RKO (cell line): Measurements from ENCODE around the gene NPIPB8.
"Not testable (repeated sequence)": the region's sequence is repeated elsewhere in the genome, so short reads cannot be mapped to it uniquely, and the experiment has no call there.

Experiments
- DNase-seq: peaks from one replicate; pipeline ENCODE4 v3.0.0-alpha.2; 2016; ENCODE audit warnings: low spot score

Gene NPIPB8

DNA sequence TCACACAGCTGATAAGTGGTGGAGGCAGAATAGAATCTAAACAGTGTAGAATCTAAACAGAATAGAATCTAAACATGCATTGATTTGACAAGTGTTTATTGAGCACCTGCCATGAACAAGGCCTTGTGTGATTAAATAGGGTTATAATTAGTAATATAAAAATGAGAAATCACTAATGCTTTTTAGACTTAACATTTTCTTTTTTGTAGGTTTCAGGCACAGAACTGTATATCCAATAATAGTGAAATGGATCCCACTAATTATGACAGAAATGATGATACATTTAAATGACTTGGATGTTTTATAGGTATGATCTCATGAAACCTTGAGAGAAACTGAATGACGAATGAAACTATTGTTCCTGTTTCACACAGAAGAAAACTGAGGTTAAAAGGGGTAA lies at the start of gene NPIPB8:
Gene NPIPB8 (plus strand): TSS at position 301 of the 400 bp plus-strand sequence. CDS start 296 bp downstream, outside the sequence.
- not testable (repeated sequence) for DNase-seq

DNA sequence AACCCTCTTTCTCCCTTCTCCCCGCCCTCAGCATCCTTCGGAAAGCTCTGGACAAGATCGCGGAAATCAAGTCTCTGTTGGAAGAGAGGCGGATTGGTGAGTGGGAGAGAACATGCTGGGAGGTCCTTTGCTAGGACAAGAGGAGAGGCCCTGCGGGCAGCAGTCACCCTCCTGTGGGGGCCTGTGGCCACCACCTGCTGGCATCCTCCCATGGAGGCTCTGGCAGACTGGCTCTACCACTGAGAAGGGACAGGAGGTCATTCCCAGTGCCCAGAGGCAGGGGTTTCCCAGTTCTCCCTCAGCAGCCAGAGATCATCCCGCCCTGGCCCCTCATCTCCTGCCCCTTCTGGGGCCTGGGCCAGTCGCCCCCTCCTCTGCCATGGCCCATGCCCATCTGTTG lies 48.8 kb upstream of the NPIPB8 start:
- DNase-seq = no peak

DNA sequence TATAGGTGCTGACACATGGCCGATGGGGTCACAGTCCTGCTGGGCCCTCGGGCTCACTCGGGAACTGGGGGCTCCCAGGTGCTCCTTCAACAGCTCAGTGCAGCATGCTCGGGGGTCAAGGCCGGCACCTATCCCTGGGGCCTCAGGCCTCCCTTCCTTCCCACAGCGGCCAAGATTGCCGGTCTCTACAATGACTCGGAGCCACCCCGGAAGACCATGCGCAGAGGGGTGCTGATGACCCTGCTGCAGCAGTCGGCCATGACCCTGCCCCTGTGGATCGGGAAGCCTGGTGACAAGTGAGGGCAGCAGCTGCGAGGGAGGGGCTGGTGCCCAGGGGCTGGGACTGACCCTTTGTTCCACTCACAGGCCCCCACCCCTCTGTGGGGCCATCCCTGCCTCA lies 47.9 kb upstream of the NPIPB8 start:
- DNase-seq = no peak

DNA sequence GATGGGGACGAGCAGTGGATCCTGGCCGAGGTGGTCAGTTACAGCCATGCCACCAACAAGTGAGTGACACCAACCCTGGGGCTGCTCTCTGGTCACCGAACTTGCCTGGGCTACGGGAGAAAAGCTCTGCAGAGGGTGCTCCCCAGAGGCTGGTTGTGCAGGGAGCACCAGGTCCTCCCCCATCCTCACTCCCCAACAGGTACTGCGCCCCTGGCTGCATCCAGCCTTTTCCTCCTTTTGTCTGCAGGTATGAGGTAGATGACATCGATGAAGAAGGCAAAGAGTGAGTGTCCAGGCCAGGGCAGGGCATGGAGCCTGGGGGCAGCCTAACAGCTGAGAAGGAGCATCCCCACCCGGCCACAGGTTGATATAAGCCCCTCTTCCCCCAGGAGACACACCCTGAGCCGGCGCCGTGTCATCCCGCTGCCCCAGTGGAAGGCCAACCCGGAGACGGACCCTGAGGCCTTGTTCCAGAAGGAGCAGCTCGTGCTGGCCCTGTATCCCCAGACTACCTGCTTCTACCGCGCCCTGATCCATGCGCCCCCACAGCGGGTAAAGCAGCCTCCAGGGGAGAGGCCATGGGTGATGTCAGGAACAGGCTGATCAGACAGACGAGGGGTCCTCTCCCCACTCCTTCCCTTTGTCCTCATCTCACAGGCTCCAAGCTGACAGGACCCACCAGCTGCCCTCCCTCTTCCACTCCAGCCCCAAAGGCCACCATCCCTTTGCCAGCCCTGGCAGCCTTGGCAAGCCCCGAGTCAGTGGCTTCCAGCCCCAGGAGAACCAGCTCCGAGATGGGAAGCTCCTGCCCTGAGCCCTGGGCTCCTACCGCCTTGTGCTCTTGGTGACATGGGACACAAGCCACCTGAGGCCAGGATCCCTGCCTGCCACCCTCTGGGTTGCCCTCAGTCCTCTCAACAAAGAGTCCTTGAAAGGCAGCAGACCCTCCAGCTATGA lies 47.2 kb upstream of the NPIPB8 start:
- no peak for DNase-seq

DNA sequence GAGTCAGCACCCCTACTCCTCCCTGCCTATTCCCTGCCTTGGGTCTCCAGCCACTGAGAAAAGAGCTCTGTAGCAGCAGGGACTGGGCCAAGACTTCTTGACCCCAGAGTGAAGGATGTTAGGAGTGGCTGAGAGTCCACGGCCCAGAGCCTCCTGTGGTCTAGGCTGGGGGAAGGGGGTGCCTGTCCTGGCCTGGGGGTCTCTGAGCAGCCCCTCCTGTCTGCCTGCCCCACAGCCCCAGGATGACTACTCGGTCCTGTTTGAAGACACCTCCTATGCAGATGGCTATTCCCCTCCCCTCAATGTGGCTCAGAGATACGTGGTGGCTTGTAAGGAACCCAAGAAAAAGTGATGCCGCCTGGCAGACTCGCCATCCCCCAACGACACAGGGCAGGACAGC lies 46.5 kb upstream of the NPIPB8 start:
- DNase-seq = no peak

DNA sequence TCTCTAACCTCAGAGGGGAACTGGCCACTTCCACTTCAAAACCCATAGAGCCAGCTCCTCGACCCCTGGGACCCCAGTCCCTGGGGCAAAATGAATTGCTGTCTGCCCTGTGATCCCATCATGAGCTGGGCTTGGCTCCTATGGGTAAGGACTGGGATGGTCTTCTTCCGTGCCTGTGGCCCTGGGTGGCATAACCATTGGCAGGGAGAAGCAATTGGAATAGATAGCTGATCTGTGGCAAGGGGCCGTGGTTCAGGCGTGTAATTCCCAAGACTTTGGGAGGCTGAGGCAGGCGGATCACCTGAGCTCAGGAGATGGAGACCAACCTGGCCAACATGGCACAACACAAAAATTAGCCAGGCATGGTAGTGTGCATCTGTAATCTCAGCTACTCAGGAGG lies 45.4 kb upstream of the NPIPB8 start:
- no peak for DNase-seq

DNA sequence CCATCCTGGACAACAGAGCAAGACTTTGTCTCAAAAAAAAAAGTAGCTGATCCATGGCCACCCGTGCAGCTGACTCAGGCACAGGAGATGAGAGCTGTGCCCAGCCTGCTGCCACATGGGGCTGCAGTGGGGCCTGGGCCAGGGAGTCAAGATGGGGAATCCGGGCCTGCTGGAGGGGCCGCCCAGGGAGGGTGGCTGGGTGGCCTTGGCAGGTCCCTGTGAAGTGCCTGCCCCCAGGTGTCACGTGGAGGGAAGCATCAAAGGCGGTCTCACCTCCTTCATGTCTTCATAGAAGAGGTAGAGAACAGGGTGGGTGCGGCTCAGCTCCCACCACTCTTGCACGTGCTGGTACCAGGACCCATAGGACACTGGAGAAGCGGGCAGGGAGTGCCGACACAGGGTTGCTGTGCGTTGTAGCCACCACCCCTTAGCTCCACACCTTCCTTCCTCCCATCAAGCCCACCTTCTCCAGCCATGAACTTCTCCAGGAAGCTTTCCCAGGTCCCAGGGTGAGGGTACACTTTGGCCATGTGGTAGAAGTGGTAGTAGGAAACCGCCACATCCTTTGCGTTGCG lies 44.8 kb upstream of the NPIPB8 start:
- DNase-seq = no peak

DNA sequence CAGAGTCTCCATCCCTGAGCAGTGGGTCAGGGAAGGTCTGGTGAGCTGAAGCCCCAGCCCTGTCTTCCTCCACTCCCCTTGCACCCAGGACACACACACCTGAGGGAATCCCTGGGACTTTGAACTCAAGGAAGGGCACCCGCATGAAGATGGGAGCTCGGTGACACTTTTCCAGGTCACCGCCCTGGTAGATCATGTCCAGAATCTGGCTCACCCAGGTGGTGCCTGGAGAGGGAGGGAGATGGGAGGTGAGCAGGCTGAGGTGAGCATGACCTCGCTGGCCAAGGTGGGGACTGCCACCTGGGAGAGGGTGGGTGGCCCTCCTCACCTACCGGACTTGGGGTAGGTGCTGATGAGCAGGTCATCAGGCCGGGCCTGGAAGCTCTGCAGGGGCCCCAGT lies 42.4 kb upstream of the NPIPB8 start:
- not testable (repeated sequence) for DNase-seq

DNA sequence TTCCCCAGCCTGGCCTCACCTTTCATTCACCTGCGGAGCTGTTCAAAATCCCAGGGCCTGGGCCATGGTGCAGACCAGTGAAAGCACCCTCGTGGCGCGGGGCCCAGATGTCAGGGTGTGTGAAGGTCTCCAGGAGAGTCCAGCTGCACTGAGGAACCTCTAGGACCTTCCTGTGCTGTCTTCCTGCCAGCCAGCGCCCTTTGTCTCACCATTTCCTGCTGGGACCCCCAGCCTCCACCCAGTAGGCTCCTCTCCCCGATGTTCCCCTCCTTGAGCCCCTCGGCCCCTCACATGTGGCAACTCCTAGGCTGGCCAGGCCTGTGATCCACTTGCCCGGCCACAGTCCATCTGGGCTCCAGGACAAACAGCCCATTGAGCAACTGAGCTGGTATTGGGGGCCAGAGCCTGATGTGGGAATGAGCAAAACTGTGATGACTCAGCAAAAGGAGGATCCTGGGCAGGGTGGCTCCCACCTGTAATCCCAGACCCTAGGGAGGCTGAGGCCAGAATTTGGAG lies 41.7 kb upstream of the NPIPB8 start:
- no peak for DNase-seq

DNA sequence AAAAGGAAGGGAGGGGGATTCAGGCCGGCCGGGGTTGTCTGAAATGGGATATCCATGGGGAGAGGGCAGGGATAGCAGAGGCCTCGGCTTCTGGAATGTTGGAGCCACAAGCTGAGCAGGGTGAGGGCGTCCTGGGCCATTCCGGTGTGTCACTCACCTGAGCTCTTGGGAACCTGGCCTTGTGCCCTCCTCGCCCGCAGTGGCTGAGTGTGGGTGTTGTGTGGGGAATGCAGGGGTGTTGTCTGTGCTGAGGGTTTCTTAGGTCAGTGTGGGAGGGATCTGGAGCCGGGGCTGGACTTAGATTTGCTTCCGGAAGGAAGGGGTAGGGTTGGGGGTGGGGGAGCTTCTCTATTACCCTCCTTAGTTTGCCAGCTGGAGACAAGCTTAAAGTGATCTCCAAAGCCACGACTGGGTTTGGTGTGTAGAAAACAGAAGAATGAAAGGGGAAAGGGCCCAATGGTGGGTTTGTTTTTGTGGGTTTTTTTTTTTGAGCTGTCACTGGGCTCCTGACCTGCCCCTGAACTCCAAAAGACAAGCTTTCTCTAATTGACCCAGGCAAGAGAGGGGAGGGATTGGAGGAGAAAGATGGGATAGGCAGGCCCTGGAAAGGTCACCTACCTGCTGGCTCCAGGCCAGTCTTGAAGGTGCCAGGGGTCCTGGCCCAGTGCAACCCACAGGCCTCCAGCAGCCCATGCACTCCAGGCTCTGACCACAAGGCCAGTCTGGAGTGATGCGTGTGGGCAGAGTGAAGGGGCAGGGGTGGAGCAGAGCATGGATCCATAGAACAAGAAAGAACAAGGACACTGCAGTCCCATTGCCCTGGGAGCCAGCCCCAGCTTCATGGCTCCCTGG lies 40.8 kb upstream of the NPIPB8 start, which contains the start of gene SULT1A2:
Gene SULT1A2 (minus strand): TSS at position 211 of the 852 bp plus-strand sequence. CDS start 1,120 bp downstream, outside the sequence.
- DNase-seq = no peak

DNA sequence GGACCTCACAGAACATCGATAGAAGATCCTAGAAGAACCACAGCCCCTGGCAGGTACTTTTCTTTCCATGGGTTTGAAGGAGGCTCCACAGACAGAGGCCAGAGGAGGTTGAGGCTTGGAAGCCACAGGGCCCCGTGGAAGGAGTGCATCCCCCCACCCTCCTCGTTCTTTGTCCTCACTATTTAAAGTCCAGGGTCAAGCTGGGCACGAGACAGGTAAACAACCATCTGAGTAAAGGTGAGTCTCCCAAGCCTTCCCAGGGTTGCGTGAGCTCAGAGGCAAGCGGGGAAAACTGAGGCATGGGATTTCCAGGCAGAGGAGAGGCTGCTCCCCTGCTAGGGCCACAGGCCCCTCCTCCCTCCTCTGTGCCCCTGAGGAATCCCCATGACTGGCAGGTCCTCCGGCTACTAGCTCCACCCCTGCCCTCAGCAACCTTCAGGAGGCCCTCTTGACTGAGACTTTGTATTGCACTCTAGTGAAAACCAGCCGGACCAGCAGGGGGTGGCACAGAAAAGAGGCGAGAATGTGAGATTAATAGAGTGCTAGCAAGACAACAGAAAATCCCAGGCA lies 40.1 kb upstream of the NPIPB8 start:
- no peak for DNase-seq

DNA sequence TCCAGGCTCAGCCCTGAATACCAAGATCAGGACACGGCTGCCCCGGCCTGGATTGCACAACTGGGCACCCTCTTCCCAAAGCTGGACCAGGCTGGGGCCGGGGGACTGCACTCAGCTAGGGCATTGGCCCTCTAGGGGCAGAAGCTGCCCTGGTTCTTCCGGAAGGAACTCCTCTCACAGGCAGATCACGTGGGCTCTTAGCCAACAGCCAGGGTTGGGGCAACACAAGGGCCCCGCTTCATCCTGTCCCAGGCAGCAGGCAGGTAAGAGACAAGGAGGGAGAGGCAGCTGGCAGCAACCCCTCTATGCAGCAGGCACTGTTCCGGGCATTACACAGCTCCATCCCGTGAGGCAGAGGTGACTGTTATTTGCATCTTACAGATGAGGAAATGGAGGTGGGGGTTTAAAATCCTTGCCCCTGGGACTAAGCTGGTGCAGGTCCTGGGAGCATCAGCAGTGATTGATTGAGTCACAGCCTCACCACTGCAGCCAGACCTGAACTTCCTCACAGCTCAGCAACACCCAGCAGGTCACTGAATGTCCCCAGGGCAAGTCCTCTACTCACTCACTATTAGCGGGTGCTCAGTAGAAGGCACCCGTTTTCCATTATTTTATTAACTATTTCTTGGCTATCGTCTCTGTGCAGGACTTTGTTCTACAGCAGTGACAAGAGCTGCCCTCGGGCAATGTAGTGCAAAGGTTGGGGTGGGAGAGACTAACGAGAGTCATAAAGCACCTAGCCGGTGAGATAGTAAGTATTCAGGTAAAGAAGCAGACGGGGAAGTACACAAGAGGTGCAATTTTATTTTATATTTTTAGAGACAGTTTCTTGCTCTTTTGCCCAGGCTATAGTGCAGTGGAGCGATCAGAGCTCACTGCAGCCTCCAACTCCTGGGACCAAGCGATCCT lies 38.2 kb upstream of the NPIPB8 start:
- not testable (repeated sequence) for DNase-seq

DNA sequence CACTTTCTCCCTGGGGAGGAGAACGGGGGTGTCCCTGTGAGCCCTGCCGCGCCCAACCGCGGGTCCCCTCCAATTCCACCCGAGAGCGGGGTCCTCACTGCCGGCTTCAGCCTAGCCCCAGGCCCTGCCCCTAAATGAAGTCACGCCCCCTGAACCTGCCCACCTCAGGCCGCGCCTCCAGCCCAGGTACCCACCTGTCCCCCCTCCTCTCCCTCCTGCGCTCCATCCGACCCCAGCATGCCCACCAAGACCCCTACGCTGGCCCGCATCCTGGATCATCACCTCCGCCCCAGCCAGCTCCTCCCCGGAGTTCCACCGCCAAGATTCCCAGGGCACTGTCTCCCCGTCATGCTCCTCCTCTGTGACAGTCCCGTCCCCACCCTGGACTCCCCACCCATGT lies 36.9 kb upstream of the NPIPB8 start:
- DNase-seq = not testable (repeated sequence)

DNA sequence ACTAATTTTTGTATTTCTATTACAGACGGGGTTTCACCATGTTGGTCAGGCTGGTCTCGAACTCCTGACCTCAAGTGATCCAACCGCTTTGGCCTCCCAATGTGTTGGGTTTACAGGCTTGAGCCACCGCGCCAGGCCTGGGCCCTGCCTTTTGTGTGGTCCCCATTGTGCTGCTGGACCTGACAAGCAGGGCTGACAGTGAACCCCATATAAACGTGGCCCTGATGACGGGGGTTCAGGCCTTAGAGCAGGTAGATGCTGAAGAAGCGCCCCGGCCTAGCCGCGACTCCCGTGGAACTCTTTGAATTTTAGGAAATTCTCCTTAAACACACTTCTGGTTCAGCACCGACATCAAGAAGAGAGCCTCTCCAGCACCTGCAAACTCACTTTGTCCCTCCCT lies 36.3 kb upstream of the NPIPB8 start:
- not testable (repeated sequence) for DNase-seq

DNA sequence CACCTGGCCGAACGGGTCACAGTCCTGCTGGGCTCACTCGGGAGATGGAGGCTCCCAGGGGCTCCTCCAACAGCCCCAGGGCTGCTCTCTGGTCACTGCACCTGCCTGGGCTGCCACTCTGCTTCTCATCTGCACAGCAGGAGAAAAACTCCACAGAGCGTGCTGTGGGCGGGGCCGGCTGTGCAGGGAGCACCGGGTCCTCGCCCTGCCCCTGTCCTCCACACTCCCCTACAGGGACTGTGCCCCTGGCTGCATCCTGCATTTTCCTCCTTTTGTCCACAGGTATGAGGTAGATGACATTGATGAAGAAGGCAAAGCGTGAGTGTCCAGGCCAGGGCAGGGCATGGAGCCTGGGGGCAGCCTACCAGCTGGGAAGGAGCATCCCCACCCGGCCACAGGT lies 35.8 kb upstream of the NPIPB8 start:
- DNase-seq = not testable (repeated sequence)

DNA sequence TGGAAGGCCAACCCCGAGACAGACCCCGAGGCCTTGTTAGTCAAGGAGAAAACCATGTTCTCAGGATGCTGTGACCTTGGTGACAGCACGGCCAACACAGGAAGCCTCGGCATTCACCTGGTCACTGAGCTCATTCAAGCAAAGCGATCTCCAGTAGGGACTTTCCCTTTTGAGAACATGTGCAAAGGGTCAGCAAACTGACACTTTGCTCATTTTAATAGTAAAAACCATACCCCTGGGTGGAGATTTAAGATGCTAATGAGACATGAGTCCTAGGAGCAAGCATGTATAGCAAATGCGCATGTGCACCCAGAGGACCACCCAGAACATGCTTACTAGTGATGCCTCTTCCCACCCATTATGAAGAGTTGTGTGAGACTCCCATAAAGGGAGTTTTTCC lies 35.3 kb upstream of the NPIPB8 start:
- no peak for DNase-seq

DNA sequence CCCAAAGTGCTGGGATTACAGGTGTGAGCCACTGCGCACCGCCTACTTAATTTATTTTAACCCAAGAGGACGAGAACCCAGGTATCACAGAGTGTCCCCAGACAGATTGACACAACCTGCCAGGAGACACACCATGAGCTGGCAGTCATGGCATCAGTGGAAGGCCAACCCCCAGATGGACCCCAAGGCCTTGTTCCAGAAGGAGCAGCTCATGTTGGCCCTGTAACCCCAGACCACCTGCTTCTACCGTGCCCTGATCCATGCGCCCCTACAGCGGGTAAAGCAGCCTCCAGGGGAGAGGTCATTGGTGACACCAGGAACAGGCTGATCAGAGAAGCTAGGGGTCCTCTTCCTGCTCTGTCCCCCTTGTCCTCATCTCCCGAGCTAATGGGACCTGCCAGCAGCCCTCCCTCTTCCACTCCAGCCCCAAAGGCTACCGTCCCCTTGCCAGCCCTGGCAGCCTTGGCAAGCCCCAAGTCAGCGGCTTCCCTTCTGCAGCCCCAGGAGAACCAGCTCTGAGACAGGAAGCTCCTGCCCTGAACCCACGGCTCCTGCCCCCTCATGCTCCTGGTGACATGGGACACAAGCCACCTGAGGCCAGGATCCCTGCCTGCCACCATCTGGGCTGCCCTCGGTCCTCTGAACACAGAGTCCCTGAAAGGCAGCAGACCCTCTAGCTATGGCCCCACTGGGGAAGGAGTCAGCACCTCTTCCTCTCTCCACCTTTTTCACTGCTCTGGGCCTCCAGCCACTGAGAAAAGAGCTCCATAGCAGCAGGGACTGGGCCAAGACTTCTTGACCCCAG lies 34.3 kb upstream of the NPIPB8 start:
- no peak for DNase-seq

DNA sequence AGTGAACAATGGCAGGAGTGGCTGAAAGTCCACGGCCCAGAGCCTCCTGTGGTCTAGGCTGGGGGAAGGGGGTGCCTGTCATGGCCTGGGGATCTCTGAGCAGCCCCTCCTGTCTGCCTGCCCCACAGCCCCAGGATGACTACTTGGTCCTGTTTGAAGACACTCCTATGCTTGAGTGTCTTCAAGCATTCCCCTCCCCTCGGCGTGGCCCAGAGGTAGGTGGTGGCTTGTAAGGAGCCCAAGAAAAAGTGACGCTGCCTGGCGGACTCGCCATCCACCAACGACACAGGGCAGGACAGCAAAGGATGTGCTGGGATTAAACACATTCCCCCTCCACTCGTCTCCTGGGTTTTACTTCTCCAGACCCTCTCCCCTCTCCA lies 33.7 kb upstream of the NPIPB8 start:
- DNase-seq = no peak

DNA sequence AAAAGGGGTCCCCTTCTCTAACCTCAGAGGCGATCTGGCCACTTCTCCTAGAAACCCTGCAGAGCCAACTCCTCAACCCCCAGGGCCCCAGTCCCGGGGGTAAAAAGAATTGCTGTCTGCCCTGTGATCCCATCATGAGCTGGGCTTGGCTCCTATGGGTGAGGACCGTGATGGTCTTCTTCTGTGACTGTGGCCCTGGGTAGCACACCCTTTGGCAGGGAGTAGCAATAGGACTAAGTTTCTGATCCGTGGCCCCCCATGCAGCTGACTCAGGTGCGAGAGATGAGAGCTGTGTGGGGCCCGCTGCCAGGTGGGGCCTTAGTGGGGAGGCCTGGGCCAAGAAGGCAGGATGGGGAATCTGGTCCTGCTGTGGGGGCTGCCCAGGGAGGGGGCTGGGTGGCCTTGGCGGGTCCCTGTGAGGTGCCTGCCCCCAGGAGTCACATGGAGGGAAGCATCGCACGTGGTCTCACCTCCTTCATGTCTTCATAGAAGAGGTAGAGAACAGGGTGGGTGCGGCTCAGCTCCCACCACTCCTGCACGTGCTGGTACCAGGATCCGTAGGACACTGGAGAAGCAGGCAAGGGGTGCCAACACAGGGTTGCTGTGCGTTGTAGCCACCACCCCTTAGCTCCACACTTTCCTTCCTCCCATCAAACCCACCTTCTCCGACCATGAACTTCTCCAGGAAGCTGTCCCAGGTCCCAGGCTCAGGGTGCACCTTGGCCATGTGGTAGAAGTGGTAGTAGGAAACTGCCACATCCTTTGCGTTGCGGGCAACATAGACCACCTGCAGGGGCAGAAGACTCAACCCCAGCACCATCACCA lies 31.4 kb upstream of the NPIPB8 start:
- no peak for DNase-seq
